H1 (cell line): ENCODE results near the gene LAMTOR4. TPM values are rescaled to one million over a fixed set of nuclear protein-coding genes. Genes with fewer than 3 reads are reported as not detected.

Experiments
- HDAC6 ChIP-seq: IDR thresholded peaks from one replicate; pipeline ENCODE4 v1.7.1; 2012; ENCODE audit warnings: low read depth, mild to moderate bottlenecking, inconsistent platforms, low read length, moderate library complexity
- NRF1 ChIP-seq: IDR thresholded peaks from 2 replicates; pipeline ENCODE4 v1.6.1; 2011; ENCODE audit warnings: mild to moderate bottlenecking, low read depth, low read length, improper control_type of control experiment
- RBBP5 ChIP-seq: IDR thresholded peaks from 2 replicates; pipeline ENCODE4 v1.7.1; 2012; ENCODE audit warnings: low read depth, mild to moderate bottlenecking, inconsistent platforms, low read length, moderate library complexity, borderline replicate concordance
- SUZ12 ChIP-seq: fragments of 200-600 bp; sonication (generic); IDR thresholded peaks from 2 replicates; pipeline ENCODE4 v1.6.1; 2012; ENCODE audit warnings: mild to moderate bottlenecking, inconsistent platforms, low read length, moderate library complexity, mixed read lengths
- TAF7 ChIP-seq: optimal IDR thresholded peaks from 2 replicates; pipeline ENCODE3; 2011; ENCODE audit warnings: low read depth, mild to moderate bottlenecking, inconsistent platforms, low read length, moderate library complexity, borderline replicate concordance
- TEAD4 ChIP-seq: IDR thresholded peaks from 2 replicates; pipeline ENCODE4 v1.6.1; 2012; ENCODE audit warnings: low read depth, low read length, inconsistent platforms, mixed read lengths
- polyA plus RNA-seq, 7 experiments: library from polyadenylated mRNA; depleted of rRNA in 3 of 7; stranded (reverse) in 5 of 7; unstranded in 2 of 7; fragments of >200 nt in 5 of 7; fragments of 200-250 nt in 2 of 7; gene quantifications; 1 replicate in 5 of 7; 2 replicates in 1 of 7; 4 replicates in 1 of 7; pipeline versions ENCODE4 v1.2.1 to v1.2.3, GENCODE V29; 2011 to 2013; ENCODE audit warnings: missing spikeins in 2 of 7, mixed read lengths in 2 of 7
- total RNA-seq: library from RNA; stranded (reverse); fragmentation: NEBNext Ultra II Directional; extraction: Animal tissue kit (Norgen Biotek cat#: 25700); gene quantifications from 2 replicates; pipeline ENCODE4 v1.2.1, GENCODE V29; 2021

LAMTOR4 gene
- total and polyA plus RNA-seq, 2 of the 8 experiments (the other 6 are each of a cell fraction or from before 2014, with no cell fraction given): 153 to 622 TPM

DNA sequence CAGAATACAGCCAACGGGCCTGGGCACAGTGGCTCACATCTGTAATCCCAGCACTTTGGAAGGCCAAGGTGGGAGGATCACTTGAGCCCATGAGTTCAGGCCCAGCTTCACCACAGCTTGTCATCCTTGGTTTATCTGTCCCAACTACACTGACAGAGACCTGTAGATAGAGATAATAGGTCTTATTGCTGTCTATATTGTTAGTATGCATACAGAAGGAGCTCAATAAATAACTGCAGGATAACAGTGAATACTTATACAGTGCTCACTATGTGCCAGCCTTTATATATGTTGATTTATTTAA is 28.0 kb upstream of the LAMTOR4 start (continued):
- TF ChIP-seq HDAC6: no peak
- no peak for TF ChIP-seq RBBP5
- TF ChIP-seq TEAD4: no peak
- TF ChIP-seq TAF7: no peak
- TF ChIP-seq NRF1: no peak
- TF ChIP-seq SUZ12: no peak
